SU-DHL-6 (cell line): Measurements from ENCODE around the gene EPB41L3.

Source experiments
- CTCF ChIP-seq: fragments of 200-600 bp; sonication (generic); IDR thresholded peaks from one replicate; pipeline ENCODE4 v1.5.1; 2017; ENCODE audit warnings: antibody characterized with exemption, mild to moderate bottlenecking, low read length, moderate library complexity; ENCODE audit not compliant: insufficient read depth, poor library complexity, severe bottlenecking
- EZH2phosphoT487 ChIP-seq: fragments of 200-600 bp; sonication (generic), shearing (Covaris generic); conservative IDR thresholded peaks from 2 replicates; pipeline ENCODE4 v1.6.1; 2018; ENCODE audit warnings: mild to moderate bottlenecking, antibody characterized with exemption, low read length, moderate library complexity, mixed read lengths

- no peak for TF ChIP-seq CTCF
- TF ChIP-seq EZH2phosphoT487: no peak
Observed at GRCh38 chr18:5574843-5575242, 31.0 kb upstream of the EPB41L3 start.
